Neural cell (in vitro differentiated cells): ENCODE data around the gene CLEC18B. TPM values are rescaled to one million over a fixed set of nuclear protein-coding genes. Genes with fewer than 3 reads are reported as not detected.
"Not testable (repeated sequence)": the region's sequence is repeated elsewhere in the genome, so short reads cannot be mapped to it uniquely, and the experiment has no call there.

Experiments
- H2AFZ ChIP-seq: fragments of 200-600, 300-800 bp; sonication (generic), shearing (Covaris generic); 2 replicates; pipeline ENCODE4 v1.6.0; 2014; ENCODE audit warnings: low read depth, mild to moderate bottlenecking, antibody characterized with exemption, low read length, moderate library complexity
- H3F3A ChIP-seq: fragments of 200-600 bp; shearing (Covaris generic); 2 replicates; pipeline ENCODE4 v1.6.1; 2016; ENCODE audit warnings: mild to moderate bottlenecking, moderate library complexity, mixed read lengths, antibody characterized with exemption, low read length; ENCODE audit not compliant: insufficient read depth, poor library complexity, severe bottlenecking
- H3K27ac ChIP-seq: fragments of 200-600, 300-800 bp; sonication (generic), shearing (Covaris generic); 2 replicates; pipeline ENCODE4 v1.5.1; 2014; ENCODE audit warnings: mild to moderate bottlenecking, low read length, moderate library complexity
- H3K27me3 ChIP-seq: fragments of 300-800, 200-600 bp; sonication (generic), shearing (Covaris generic); 2 replicates; pipeline ENCODE4 v1.6.0; 2014; ENCODE audit warnings: mild to moderate bottlenecking, low read depth, low read length, moderate library complexity; ENCODE audit not compliant: insufficient read depth
- H3K36me3 ChIP-seq: fragments of 300-800, 200-600 bp; sonication (generic), shearing (Covaris generic); 2 replicates; pipeline ENCODE4 v1.5.1; 2014; ENCODE audit warnings: mild to moderate bottlenecking, antibody characterized with exemption, low read length, moderate library complexity; ENCODE audit not compliant: insufficient read depth
- H3K4me2 ChIP-seq: fragments of 300-800, 200-600 bp; sonication (generic), shearing (Covaris generic); 2 replicates; pipeline ENCODE4 v1.6.0; 2014; ENCODE audit warnings: mild to moderate bottlenecking, low read length
- H3K4me3 ChIP-seq: fragments of 300-800, 200-600 bp; sonication (generic), shearing (Covaris generic); 2 replicates; pipeline ENCODE4 v1.5.1; 2014; ENCODE audit warnings: mild to moderate bottlenecking, low read length, moderate library complexity
- H3K79me2 ChIP-seq: fragments of 200-600 bp; shearing (Covaris generic); replicated peaks from 2 replicates; pipeline ENCODE4 v1.6.0; 2014; ENCODE audit warnings: mild to moderate bottlenecking, low read length, moderate library complexity; ENCODE audit not compliant: insufficient read depth
- H3K9ac ChIP-seq: fragments of 300-800, 200-600 bp; sonication (generic), shearing (Covaris generic); 2 replicates; pipeline ENCODE4 v1.6.1; 2016; ENCODE audit warnings: mild to moderate bottlenecking, low read length, mixed read lengths
- H3K9me2 ChIP-seq: fragments of 200-600 bp; shearing (Covaris generic); 2 replicates; pipeline ENCODE4 v1.6.1; 2016; ENCODE audit warnings: mild to moderate bottlenecking, low read length, mixed read lengths; ENCODE audit not compliant: insufficient read depth
- H3K9me3 ChIP-seq: fragments of 200-600, 300-800 bp; sonication (generic), shearing (Covaris generic); 2 replicates; pipeline ENCODE4 v1.6.1; 2016; ENCODE audit warnings: mild to moderate bottlenecking, mixed run types, low read length, moderate library complexity, mixed read lengths
- H4K20me1 ChIP-seq: fragments of 200-600 bp; shearing (Covaris generic); 2 replicates; pipeline ENCODE4 v1.6.1; 2016; ENCODE audit warnings: mild to moderate bottlenecking, mixed run types; ENCODE audit not compliant: insufficient read depth
- RAD21 ChIP-seq: fragments of 450-650 bp; conservative IDR thresholded peaks from 2 replicates; pipeline ENCODE4 v1.6.1; 2014; ENCODE audit warnings: antibody characterized with exemption, mild to moderate bottlenecking, moderate library complexity
- polyA plus RNA-seq: library from polyadenylated mRNA; depleted of rRNA; stranded (reverse); fragments of >200 nt; gene quantifications from 2 replicates; pipeline ENCODE4 v1.2.3, GENCODE V29; 2014
- TF ChIP-seq, protein P1 (sequence below): fragments of 450-650 bp; IDR thresholded peaks from 2 replicates; pipeline ENCODE4 v1.5.1; 2014; ENCODE audit warnings: antibody characterized with exemption, mild to moderate bottlenecking, moderate library complexity; ENCODE audit not compliant: poor library complexity, severe bottlenecking

Gene CLEC18B
- polyA plus RNA-seq, 1 donor from 2014 or later: 1.6 TPM

DNA sequence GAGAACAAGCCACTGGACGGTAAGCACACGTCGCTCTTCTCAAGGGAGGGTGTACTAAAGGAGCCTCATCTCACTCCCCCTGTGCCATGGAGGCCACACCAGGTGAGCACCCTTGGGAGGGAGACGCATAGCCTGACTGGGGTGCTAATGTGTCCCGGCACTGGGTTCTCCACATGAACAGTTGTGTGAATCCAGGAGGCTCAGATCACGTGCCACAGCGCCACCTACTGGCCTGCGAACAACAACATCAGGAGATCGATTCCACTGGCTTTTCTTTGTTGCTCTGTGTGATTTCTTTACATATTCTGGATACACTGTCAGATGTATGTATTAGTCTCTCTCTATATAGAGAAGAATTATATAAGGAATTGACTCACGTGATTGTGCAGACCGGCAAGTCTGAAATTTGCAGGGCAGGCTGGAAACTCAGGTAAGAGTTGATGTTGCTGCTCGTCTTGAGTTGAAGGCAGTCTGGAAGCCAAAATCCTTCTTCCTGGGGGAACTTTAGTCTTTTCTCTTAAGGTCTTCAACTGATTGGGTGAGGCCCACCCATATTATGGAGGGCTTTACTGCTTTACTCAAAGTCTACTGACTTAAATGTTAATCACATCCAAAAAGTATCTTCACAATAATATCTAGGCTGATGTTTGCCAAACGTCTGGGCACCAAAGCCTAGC, 8.9 kb upstream of the CLEC18B start:
- H3K79me2 ChIP-seq, H3K27me3 ChIP-seq, H4K20me1 ChIP-seq, H3F3A ChIP-seq, H3K9me2 ChIP-seq, H3K27ac ChIP-seq, H3K4me2 ChIP-seq, H2AFZ ChIP-seq, H3K9me3 ChIP-seq, H3K9ac ChIP-seq, H3K36me3 ChIP-seq, H3K4me3 ChIP-seq: not testable (repeated sequence)
- TF ChIP-seq RAD21: peak; percentile 48
- TF ChIP-seq, protein P1, sequence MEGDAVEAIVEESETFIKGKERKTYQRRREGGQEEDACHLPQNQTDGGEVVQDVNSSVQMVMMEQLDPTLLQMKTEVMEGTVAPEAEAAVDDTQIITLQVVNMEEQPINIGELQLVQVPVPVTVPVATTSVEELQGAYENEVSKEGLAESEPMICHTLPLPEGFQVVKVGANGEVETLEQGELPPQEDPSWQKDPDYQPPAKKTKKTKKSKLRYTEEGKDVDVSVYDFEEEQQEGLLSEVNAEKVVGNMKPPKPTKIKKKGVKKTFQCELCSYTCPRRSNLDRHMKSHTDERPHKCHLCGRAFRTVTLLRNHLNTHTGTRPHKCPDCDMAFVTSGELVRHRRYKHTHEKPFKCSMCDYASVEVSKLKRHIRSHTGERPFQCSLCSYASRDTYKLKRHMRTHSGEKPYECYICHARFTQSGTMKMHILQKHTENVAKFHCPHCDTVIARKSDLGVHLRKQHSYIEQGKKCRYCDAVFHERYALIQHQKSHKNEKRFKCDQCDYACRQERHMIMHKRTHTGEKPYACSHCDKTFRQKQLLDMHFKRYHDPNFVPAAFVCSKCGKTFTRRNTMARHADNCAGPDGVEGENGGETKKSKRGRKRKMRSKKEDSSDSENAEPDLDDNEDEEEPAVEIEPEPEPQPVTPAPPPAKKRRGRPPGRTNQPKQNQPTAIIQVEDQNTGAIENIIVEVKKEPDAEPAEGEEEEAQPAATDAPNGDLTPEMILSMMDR: peak; percentile 62

DNA sequence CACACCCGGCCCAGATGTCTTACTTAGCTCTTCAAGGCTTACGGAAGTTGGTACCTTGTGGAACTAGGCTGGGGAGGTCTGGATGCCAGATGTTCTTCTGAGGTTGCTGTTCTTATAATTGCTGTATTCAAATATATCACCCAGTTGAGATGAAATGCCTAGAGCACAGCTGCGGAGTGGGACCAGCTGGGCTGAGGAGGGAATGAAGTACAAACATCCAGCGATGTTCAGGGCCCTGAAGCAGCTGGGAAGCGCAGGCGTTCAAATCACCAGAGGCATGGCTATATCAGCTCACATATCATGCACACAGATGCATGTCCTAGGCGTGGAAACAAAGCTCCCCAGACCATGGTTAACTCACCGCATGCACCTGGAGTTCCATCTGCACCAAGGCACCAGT, 7.2 kb upstream of the CLEC18B start:
- not testable (repeated sequence) for H3K9ac ChIP-seq, H3F3A ChIP-seq, H4K20me1 ChIP-seq

DNA sequence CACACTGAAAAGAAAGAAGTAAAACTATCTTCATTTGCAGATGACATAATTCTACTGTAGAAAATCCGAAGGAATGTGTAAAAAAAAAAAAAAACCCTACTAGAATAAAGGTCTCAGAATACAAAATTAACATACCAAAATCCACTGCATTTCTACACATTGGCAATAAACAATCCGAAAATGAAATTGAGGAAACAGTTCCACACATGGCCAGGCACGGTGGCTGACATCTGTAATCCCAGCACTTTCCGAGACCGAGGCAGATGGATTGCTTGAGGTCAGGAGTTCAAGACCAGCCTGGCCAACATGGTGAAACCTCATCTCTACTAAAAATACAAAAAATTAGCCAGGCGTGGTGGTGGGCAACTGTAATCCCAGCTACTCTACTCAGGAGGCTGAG, 4.5 kb upstream of the CLEC18B start:
- H3K79me2 ChIP-seq, H4K20me1 ChIP-seq, H3F3A ChIP-seq, H3K9ac ChIP-seq, H3K4me3 ChIP-seq, H3K36me3 ChIP-seq, H3K9me3 ChIP-seq, H2AFZ ChIP-seq, H3K4me2 ChIP-seq, H3K9me2 ChIP-seq, H3K27ac ChIP-seq, H3K27me3 ChIP-seq: not testable (repeated sequence)

More for the DNA sequence above, 7.2 kb upstream of the CLEC18B start:
- not testable (repeated sequence) for H3K27me3 ChIP-seq, H2AFZ ChIP-seq, H3K4me2 ChIP-seq, H3K9me3 ChIP-seq, H3K4me3 ChIP-seq, H3K36me3 ChIP-seq, H3K27ac ChIP-seq, H3K9me2 ChIP-seq, H3K79me2 ChIP-seq

DNA sequence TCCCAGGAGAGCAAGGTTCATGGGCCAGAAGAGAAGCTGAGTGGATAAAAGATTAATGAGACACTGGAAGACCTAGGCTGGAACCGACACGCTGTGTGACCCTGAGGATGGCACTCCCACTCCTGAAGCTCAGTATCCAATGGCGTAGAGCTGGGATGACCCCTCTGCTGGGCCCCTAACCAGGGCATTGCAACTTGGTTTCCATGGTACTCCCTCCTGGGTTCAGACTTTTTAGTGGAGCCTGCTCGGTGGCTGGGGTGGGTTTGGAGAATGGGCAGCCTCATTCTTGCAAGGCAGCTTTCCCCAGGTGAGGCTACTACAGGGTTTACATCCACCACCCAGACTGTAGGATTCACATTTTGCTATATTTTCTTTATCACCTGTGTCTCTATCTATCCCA, 2.4 kb upstream of the CLEC18B start:
- not testable (repeated sequence) for H3K9ac ChIP-seq, H3K9me3 ChIP-seq, H3F3A ChIP-seq, H4K20me1 ChIP-seq, H3K27ac ChIP-seq, H3K36me3 ChIP-seq, H3K79me2 ChIP-seq, H3K9me2 ChIP-seq, H3K27me3 ChIP-seq, H3K4me3 ChIP-seq, H2AFZ ChIP-seq, H3K4me2 ChIP-seq

DNA sequence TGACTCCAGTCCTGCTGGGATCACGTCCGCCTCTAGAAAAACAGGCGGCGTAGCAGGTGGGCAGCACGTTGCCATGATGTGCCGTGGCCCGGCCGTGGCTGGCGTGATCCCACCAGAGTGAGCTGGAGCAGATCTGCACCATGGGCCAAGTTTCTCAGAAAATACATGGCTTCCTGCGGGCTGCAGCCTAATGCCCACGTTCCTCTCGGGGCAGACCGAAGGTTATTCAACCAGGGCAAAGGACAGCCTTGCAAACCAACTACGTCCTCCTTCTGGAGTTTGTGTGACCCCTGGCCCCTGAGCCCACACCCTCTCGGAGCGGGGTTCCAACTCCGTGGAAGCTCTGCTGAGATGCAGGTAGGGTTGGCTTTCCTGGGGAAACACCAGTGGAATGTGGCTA, 808 bp upstream of the CLEC18B start:
- H3K27me3 ChIP-seq, H3K4me2 ChIP-seq, H3K79me2 ChIP-seq, H3K36me3 ChIP-seq, H3K4me3 ChIP-seq, H4K20me1 ChIP-seq, H3K27ac ChIP-seq, H3K9me2 ChIP-seq, H3K9me3 ChIP-seq, H3F3A ChIP-seq, H2AFZ ChIP-seq, H3K9ac ChIP-seq: not testable (repeated sequence)

DNA sequence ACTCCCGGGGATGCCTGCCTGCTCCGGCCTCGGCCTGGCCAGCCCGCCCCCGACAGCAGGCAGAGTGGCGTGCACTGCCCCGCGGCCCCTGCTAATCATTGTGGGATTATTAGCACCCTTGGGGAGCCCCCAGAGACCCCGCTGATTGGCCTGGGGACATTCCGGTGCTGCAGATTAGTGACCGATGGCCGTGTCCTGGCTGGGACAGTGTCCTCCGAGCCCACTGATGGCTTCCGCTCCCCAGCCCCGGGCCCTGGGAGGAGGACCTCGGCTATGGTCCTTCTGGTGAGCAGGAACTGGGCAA, 156 bp upstream of the CLEC18B start:
- not testable (repeated sequence) for H3K27me3 ChIP-seq, H3F3A ChIP-seq, H3K9me2 ChIP-seq, H3K4me3 ChIP-seq, H3K9ac ChIP-seq, H3K27ac ChIP-seq, H3K4me2 ChIP-seq, H3K79me2 ChIP-seq, H3K9me3 ChIP-seq, H3K36me3 ChIP-seq, H2AFZ ChIP-seq, H4K20me1 ChIP-seq

DNA sequence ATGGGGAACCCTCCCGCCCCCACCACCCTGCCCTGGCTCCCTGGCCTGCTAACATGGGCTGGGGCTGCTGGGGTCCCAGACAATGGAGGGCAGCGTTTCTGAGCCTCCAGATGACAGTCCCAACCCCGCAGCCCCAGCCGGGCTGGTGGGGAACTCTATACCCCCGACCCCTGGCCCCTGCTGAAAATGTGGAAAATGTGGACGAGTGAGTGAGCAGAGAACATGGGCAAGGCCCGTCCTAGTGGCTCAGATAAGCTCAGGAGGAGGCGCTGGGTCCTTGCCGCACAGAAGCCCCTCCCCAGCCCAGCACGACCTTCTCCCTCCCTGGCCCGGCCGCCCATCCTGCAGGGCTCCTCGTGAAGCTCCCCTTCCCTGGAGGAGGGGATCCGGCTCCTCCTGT, 1.5 kb downstream of the CLEC18B start:
- not testable (repeated sequence) for H3K79me2 ChIP-seq, H3K9me3 ChIP-seq, H3K4me3 ChIP-seq, H3K9ac ChIP-seq, H3K36me3 ChIP-seq, H3F3A ChIP-seq, H2AFZ ChIP-seq, H3K27me3 ChIP-seq, H3K4me2 ChIP-seq, H3K27ac ChIP-seq, H3K9me2 ChIP-seq, H4K20me1 ChIP-seq
